ENCODE data around the gene GNAO1.
A peak's percentile ranks its signal among the peaks of the same experiment; 100 is the strongest.

Gene GNAO1

DNA sequence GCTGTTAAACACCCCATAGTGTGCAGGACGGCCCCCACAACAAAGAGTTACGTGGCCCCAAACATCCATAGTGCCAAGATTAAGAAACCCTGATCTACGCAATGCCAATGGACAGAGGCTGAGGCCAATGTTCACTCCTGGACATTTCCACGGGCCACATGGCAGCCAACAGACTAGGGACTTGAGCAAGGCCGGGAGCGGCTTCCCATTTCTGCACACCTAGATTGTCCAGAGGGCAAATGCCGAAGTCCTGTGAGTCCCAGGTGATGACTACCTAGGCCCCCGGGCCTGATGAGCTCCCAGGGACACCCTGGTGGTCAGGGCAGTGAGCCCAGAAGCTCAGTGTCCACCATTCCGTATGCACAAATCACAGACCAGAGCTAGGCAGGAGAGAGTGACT lies 138.6 kb downstream of the GNAO1 start:
- Histone ChIP-seq H3K4me2 (ENCODE audit: insufficient read depth, low read length, poor library complexity, severe bottlenecking) (no peak overlapping the region), H2BK15ac (ENCODE audit: low read length) (no peak overlapping the region), H2BK5ac (ENCODE audit: low read length) (no peak overlapping the region), H3K27ac (replicated peaks; ENCODE audit: low read length) (no peak overlapping the region), H2BK12ac (ENCODE audit: low read length) (no peak overlapping the region), H3K9ac (ENCODE audit: low read depth, low read length, poor library complexity) (no peak overlapping the region), H2BK120ac (ENCODE audit: low read depth, low read length) (no peak overlapping the region), H3K79me1 (ENCODE audit: low read depth, low read length) (no peaks in the 10 kb centered on the region), H4K8ac (ENCODE audit: low read depth, low read length) (no peak overlapping the region), H3K23ac (ENCODE audit: low read depth, low read length, poor library complexity) (no peak overlapping the region), H3K18ac (ENCODE audit: low read length) (no peak overlapping the region), H3K14ac (ENCODE audit: low read length) (no peak overlapping the region), H2AK5ac (ENCODE audit: low read depth, low read length) (no peak overlapping the region), H2AFZ (ENCODE audit: low read length) (no peak overlapping the region), H3K9me3 (replicated peaks in 1 of 2; ENCODE audit: control insufficient read depth in 2 of 2, insufficient read depth in 1 of 2, low read depth in 1 of 2, low read length in 2 of 2) (no peaks in the 10 kb centered on the region), H3K27me3 (ENCODE audit: control insufficient read depth in 3 of 3, insufficient read depth in 3 of 3, low read depth in 1 of 3, low read length in 3 of 3) (peaks cover 0 to 52% (median 0%) of the 10 kb centered on the region in 3 experiments), H3K4ac (ENCODE audit: low read length) (no peak overlapping the region), H3K36me3 (replicated peaks in 1 of 2; ENCODE audit: control insufficient read depth in 2 of 2, insufficient read depth in 2 of 2, low read length in 2 of 2) (no peaks in the 10 kb centered on the region), H3K4me1 (ENCODE audit: control insufficient read depth in 2 of 2, insufficient read depth in 1 of 2, low read depth in 1 of 2, low read length in 2 of 2) (no peaks in the 10 kb centered on the region), H4K91ac (ENCODE audit: low read depth, low read length, poor library complexity) (no peak overlapping the region), H3K4me3 (ENCODE audit: low read length in 2 of 2) (no peak overlapping the region)
- no peak for DNase-seq (ENCODE audit: low spot score)
- no CpG with 5 or more reads among the region's 9 CpGs for WGBS, 2 donors (ENCODE audit: extremely low coverage in 2 of 2, insufficient read length in 2 of 2, insufficient replicate concordance in 1 of 2)

DNA sequence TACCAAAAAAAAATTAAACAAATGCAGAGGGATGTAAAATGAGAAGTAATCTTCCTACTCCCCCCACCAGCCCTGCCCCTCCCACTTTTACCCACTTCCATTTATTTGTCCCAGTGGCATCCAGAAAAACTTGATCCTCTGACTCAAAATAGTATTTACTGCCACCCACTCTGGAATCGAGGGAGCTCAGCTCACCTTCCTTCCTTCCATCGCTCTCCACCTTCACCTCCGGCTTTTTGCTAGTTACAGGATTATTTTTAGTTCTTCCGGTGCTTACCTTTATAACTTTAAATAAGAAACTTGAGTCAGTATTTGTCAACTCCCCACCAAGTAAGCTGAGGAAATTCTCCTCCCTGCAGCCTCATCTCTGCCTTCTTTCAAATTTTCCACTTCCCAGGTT lies 139.2 kb downstream of the GNAO1 start:
- no CpG with 5 or more reads among the region's 4 CpGs for WGBS, 2 donors (ENCODE audit: extremely low coverage in 2 of 2, insufficient read length in 2 of 2, insufficient replicate concordance in 1 of 2)
- Histone ChIP-seq H2BK120ac (ENCODE audit: low read depth, low read length) (no peak overlapping the region), H3K4me2 (ENCODE audit: insufficient read depth, low read length, poor library complexity, severe bottlenecking) (no peak overlapping the region), H2BK15ac (ENCODE audit: low read length) (no peak overlapping the region), H3K27me3 (ENCODE audit: control insufficient read depth in 3 of 3, insufficient read depth in 3 of 3, low read depth in 1 of 3, low read length in 3 of 3) (peaks cover 0 to 52% (median 0%) of the 10 kb centered on the region in 3 experiments), H2BK12ac (ENCODE audit: low read length) (no peak overlapping the region), H3K4ac (ENCODE audit: low read length) (no peak overlapping the region), H3K9ac (ENCODE audit: low read depth, low read length, poor library complexity) (no peak overlapping the region), H3K14ac (ENCODE audit: low read length) (no peak overlapping the region), H3K4me1 (ENCODE audit: control insufficient read depth in 2 of 2, insufficient read depth in 1 of 2, low read depth in 1 of 2, low read length in 2 of 2) (peaks cover 0 to 2% of the 10 kb centered on the region in 2 donors), H3K36me3 (replicated peaks in 1 of 2; ENCODE audit: control insufficient read depth in 2 of 2, insufficient read depth in 2 of 2, low read length in 2 of 2) (no peaks in the 10 kb centered on the region), H3K4me3 (ENCODE audit: low read length in 2 of 2) (no peak overlapping the region), H4K91ac (ENCODE audit: low read depth, low read length, poor library complexity) (no peak overlapping the region), H3K79me1 (ENCODE audit: low read depth, low read length) (no peaks in the 10 kb centered on the region), H4K8ac (ENCODE audit: low read depth, low read length) (no peak overlapping the region), H2BK5ac (ENCODE audit: low read length) (no peak overlapping the region), H3K23ac (ENCODE audit: low read depth, low read length, poor library complexity) (no peak overlapping the region), H3K27ac (replicated peaks; ENCODE audit: low read length) (no peak overlapping the region), H3K18ac (ENCODE audit: low read length) (no peak overlapping the region), H2AFZ (ENCODE audit: low read length) (no peak overlapping the region), H3K9me3 (replicated peaks in 1 of 2; ENCODE audit: control insufficient read depth in 2 of 2, insufficient read depth in 1 of 2, low read depth in 1 of 2, low read length in 2 of 2) (no peaks in the 10 kb centered on the region), H2AK5ac (ENCODE audit: low read depth, low read length) (no peak overlapping the region)
- no peak for DNase-seq (ENCODE audit: low spot score)

- no peak overlapping the region for H3K18ac ChIP-seq (ENCODE audit: low read length)
- H3K4me3 ChIP-seq (ENCODE audit: low read length in 2 of 2): no peak overlapping the region
- DNase-seq (ENCODE audit: low spot score): no peak
- H2BK15ac ChIP-seq (ENCODE audit: low read length): peak overlapping the region; percentile 4
- no peak overlapping the region for H3K23ac ChIP-seq (ENCODE audit: low read depth, low read length, poor library complexity)
- H2AFZ ChIP-seq (ENCODE audit: low read length): no peak overlapping the region
- no peak overlapping the region for H3K27ac ChIP-seq (replicated peaks; ENCODE audit: low read length)
- no peak overlapping the region for H3K4ac ChIP-seq (ENCODE audit: low read length)
- peaks cover 0 to 5% of the 10 kb centered on the region in 2 donors for H3K4me1 ChIP-seq (ENCODE audit: control insufficient read depth in 2 of 2, insufficient read depth in 1 of 2, low read depth in 1 of 2, low read length in 2 of 2)
- H2BK120ac ChIP-seq (ENCODE audit: low read depth, low read length): no peak overlapping the region
- H3K9me3 ChIP-seq (replicated peaks in 1 of 2; ENCODE audit: control insufficient read depth in 2 of 2, insufficient read depth in 1 of 2, low read depth in 1 of 2, low read length in 2 of 2): no peaks in the 10 kb centered on the region
- H3K27me3 ChIP-seq (ENCODE audit: control insufficient read depth in 3 of 3, insufficient read depth in 3 of 3, low read depth in 1 of 3, low read length in 3 of 3): peaks cover 0 to 44% (median 0%) of the 10 kb centered on the region in 3 experiments
- peak overlapping the region; percentile 54 for H4K8ac ChIP-seq (ENCODE audit: low read depth, low read length)
- H3K36me3 ChIP-seq (replicated peaks in 1 of 2; ENCODE audit: control insufficient read depth in 2 of 2, insufficient read depth in 2 of 2, low read length in 2 of 2): no peaks in the 10 kb centered on the region
- no peak overlapping the region for H3K9ac ChIP-seq (ENCODE audit: low read depth, low read length, poor library complexity)
- no peaks in the 10 kb centered on the region for H3K79me1 ChIP-seq (ENCODE audit: low read depth, low read length)
- peak overlapping the region; percentile 28 for H2BK5ac ChIP-seq (ENCODE audit: low read length)
- no CpG with 5 or more reads among the region's 11 CpGs for WGBS, 2 donors (ENCODE audit: extremely low coverage in 2 of 2, insufficient read length in 2 of 2, insufficient replicate concordance in 1 of 2)
- no peak overlapping the region for H2BK12ac ChIP-seq (ENCODE audit: low read length)
- H3K4me2 ChIP-seq (ENCODE audit: insufficient read depth, low read length, poor library complexity, severe bottlenecking): no peak overlapping the region
- no peak overlapping the region for H4K91ac ChIP-seq (ENCODE audit: low read depth, low read length, poor library complexity)
- peak overlapping the region; percentile 43 for H2AK5ac ChIP-seq (ENCODE audit: low read depth, low read length)
- H3K14ac ChIP-seq (ENCODE audit: low read length): no peak overlapping the region
Measured at GRCh38 chr16:56331399-56331798, 140.1 kb downstream of the GNAO1 start.

DNA sequence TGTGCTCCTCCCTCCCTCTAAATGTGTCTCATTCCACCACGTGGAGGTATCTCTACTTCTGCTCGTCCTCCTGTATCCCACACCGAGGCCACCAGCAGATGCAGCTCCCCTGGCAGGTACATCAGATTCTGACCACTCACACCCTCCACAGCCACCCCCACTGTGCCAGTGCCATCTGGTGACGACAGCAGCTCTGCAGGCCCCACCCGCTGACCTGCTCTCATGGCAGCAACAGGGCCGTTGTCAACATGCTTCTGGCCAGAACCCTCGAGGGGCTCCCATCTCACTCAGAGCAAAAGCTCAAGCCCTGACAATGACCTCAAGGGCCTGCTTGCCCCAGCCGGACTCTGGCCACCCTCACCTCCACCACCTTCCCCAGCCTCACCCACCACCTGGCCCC lies 140.6 kb downstream of the GNAO1 start:
- Histone ChIP-seq H3K36me3 (replicated peaks in 1 of 2; ENCODE audit: control insufficient read depth in 2 of 2, insufficient read depth in 2 of 2, low read length in 2 of 2) (no peaks in the 10 kb centered on the region), H3K27ac (replicated peaks; ENCODE audit: low read length) (no peak overlapping the region), H3K4me3 (ENCODE audit: low read length in 2 of 2) (no peak overlapping the region), H3K4me1 (ENCODE audit: control insufficient read depth in 2 of 2, insufficient read depth in 1 of 2, low read depth in 1 of 2, low read length in 2 of 2) (peaks cover 0 to 5% of the 10 kb centered on the region in 2 donors), H2BK120ac (ENCODE audit: low read depth, low read length) (no peak overlapping the region), H3K9me3 (replicated peaks in 1 of 2; ENCODE audit: control insufficient read depth in 2 of 2, insufficient read depth in 1 of 2, low read depth in 1 of 2, low read length in 2 of 2) (no peaks in the 10 kb centered on the region), H2BK15ac (ENCODE audit: low read length) (peak overlapping the region; percentile 6), H4K91ac (ENCODE audit: low read depth, low read length, poor library complexity) (no peak overlapping the region), H2BK5ac (ENCODE audit: low read length) (peak overlapping the region; percentile 83), H2AK5ac (ENCODE audit: low read depth, low read length) (peak overlapping the region; percentile 43), H4K8ac (ENCODE audit: low read depth, low read length) (no peak overlapping the region), H3K23ac (ENCODE audit: low read depth, low read length, poor library complexity) (no peak overlapping the region), H3K14ac (ENCODE audit: low read length) (no peak overlapping the region), H3K4ac (ENCODE audit: low read length) (no peak overlapping the region), H2BK12ac (ENCODE audit: low read length) (peak overlapping the region; percentile 75), H2AFZ (ENCODE audit: low read length) (no peak overlapping the region), H3K18ac (ENCODE audit: low read length) (peak overlapping the region; percentile 13), H3K4me2 (ENCODE audit: insufficient read depth, low read length, poor library complexity, severe bottlenecking) (no peak overlapping the region), H3K79me1 (ENCODE audit: low read depth, low read length) (no peaks in the 10 kb centered on the region), H3K9ac (ENCODE audit: low read depth, low read length, poor library complexity) (no peak overlapping the region), H3K27me3 (ENCODE audit: control insufficient read depth in 3 of 3, insufficient read depth in 3 of 3, low read depth in 1 of 3, low read length in 3 of 3) (peaks cover 0 to 39% (median 0%) of the 10 kb centered on the region in 3 experiments)
- no peak for DNase-seq (ENCODE audit: low spot score)
- no CpG with 5 or more reads among the region's 8 CpGs for WGBS, 2 donors (ENCODE audit: extremely low coverage in 2 of 2, insufficient read length in 2 of 2, insufficient replicate concordance in 1 of 2)
